Lower leg skin (tissue), 4 donors: Measurements from ENCODE around the gene CPNE6. TPM values are rescaled to one million over a fixed set of nuclear protein-coding genes. Genes with fewer than 3 reads are reported as not detected.

Experiments used
- DNase-seq, 2 donors: peaks; one replicate each; pipeline ENCODE4 v3.0.0-alpha.2; 2019; ENCODE audit warnings: low spot score in 2 of 2
- H3K4me3 ChIP-seq: fragments of 200-600 bp; sonication (generic); 2 replicates; pipeline ENCODE4 v1.5.1; 2017; ENCODE audit warnings: mild to moderate bottlenecking, low read depth; ENCODE audit not compliant: poor library complexity, severe bottlenecking
- POLR2A ChIP-seq, 2 donors: fragments of 450-650 bp; IDR thresholded peaks; one replicate each; pipeline ENCODE4 v1.6.1; 2016 to 2017; ENCODE audit warnings: antibody characterized with exemption in 2 of 2, mild to moderate bottlenecking in 1 of 2, moderate library complexity in 1 of 2
- WGBS, 2 donors: methylation state at CpG; one replicate each; pipeline ENCODE4 v1.1.5; 2018; 5-methylcytosine and 5-hydroxymethylcytosine counted together
- intact Hi-C: fragments of 100-400 bp; cut with DNase I; formaldehyde crosslinking; loops from one replicate; pipeline ENCODE4 v1.15.0; 2023; ENCODE audit warnings: low total_unique reads
- total RNA-seq, 4 donors: library from RNA; depleted of rRNA; stranded (reverse); fragments of >200 nt; gene quantifications; one replicate each; pipeline ENCODE4 v1.1.0, GENCODE V29; 2016
- TF ChIP-seq, protein P1 (sequence below), 3 donors: fragments of 450-650 bp; IDR thresholded peaks; one replicate each; pipeline ENCODE4 v1.5.1; 2016; ENCODE audit warnings: antibody characterized with exemption in 3 of 3, mild to moderate bottlenecking in 3 of 3, moderate library complexity in 2 of 3

CPNE6 gene
- total RNA-seq, 4 donors from 2014 or later = 0.39 TPM; not detected in 3

DNA sequence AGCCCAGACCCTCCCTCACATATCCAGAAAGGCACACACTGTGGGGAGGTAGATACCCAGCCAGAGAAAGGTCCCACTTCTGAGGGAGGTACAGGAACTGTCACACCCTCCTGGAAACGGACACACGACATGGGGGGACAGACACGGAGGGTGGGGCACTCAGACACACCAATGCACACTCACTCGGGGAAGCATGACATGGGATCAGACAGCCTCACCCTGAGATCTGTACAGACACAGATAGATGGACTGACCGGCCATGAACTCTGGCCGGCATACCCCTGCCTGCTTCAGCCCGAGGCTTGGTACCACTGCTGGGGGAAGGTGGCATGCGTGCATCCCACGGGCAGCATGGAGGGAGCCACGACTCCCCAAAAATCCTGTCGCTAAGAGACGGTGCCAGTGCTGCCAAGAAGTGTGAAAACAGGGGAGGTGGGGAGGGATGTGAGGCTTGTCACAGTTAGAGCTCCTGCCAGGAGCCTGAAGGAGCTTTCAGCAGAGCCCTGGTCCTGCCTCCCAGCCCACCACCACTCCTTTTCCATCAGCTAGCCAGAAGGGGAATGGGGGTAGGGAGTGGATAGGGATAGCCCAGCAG, 571 bp downstream of the CPNE6 start:
- 48 to 66% methylated on average over 9 to 12 of the region's 12 CpGs for WGBS, 2 donors

DNA sequence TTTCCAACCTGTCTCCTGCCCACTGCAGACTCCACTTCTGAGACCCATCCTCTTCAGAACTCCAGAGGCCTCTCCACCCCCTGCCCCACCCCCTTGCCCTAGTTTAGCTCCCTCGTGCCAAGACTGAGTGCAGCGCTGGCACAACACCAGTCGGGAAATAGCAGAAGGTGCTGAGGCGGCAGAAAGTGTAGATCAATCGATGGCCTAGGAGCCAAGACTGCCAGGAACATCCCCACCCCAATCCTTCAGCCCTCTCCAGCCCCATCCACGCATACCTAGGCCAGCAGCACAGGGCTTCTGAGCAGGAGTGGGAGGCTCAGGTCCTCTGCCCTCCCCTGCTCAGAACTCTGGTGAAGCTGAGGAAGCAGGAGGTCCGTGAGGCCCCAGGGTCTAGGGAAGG, 1.1 kb downstream of the CPNE6 start:
- WGBS, 2 donors = 21 to 31% methylated on average over 7 of the region's 7 CpGs
- TF ChIP-seq, protein P1, sequence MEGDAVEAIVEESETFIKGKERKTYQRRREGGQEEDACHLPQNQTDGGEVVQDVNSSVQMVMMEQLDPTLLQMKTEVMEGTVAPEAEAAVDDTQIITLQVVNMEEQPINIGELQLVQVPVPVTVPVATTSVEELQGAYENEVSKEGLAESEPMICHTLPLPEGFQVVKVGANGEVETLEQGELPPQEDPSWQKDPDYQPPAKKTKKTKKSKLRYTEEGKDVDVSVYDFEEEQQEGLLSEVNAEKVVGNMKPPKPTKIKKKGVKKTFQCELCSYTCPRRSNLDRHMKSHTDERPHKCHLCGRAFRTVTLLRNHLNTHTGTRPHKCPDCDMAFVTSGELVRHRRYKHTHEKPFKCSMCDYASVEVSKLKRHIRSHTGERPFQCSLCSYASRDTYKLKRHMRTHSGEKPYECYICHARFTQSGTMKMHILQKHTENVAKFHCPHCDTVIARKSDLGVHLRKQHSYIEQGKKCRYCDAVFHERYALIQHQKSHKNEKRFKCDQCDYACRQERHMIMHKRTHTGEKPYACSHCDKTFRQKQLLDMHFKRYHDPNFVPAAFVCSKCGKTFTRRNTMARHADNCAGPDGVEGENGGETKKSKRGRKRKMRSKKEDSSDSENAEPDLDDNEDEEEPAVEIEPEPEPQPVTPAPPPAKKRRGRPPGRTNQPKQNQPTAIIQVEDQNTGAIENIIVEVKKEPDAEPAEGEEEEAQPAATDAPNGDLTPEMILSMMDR (IDR thresholded peaks at IDR 0.05) = no peak
- TF ChIP-seq POLR2A (IDR thresholded peaks at IDR 0.05) = no peak
- intact Hi-C loops = no loop called here
- H3K4me3 ChIP-seq = no peak overlapping the region
- no peak for DNase-seq

More for the DNA sequence above, 571 bp downstream of the CPNE6 start:
- H3K4me3 ChIP-seq = no peak overlapping the region
- intact Hi-C loops = no loop called here
- no peak for TF ChIP-seq POLR2A (IDR thresholded peaks at IDR 0.05)
- TF ChIP-seq, protein P1 (IDR thresholded peaks at IDR 0.05) = no peak
- no peak for DNase-seq

DNA sequence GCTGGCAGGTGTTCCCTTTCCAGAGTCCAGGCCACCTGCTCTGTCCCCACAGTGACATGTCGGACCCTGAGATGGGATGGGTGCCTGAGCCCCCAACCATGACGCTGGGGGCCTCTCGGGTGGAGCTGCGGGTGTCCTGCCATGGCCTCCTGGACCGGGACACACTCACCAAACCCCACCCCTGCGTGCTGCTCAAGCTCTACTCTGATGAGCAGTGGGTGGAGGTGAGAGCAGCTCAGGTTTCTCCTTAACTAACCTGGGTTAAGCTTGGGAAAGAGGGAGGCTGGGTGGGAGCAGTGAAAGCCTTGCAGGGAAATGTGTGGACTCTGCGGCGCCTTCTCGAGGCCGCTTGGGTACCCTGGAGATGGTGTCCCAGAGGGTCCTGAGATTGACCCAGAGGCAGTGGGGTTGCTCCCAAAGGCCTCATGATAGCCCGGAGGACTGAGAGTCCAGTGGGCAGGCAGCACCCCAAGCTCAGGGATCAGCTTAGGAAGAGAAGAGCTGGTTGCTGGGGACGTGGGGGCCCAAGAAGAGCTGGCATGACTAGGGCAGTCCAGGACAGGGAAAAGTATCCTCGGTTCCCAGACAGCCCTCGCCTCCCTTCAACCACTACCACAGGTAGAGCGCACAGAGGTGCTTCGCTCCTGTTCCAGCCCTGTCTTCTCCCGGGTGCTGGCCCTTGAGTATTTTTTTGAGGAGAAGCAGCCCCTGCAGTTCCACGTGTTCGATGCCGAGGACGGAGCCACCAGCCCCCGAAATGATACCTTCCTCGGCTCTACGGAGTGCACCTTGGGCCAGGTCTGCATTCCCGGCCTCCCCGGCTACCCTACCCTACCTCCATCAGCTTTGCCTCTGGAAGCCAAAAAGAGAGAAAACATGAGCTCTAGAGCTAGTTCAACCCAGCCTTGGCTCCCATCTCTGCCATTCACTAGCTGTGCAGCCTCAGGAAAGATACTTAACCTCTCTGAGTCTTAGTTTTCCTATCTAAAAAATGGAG, 1.8 kb downstream of the CPNE6 start:
- no peak overlapping the region for H3K4me3 ChIP-seq
- intact Hi-C loops = no loop called here
- TF ChIP-seq POLR2A (IDR thresholded peaks at IDR 0.05) = no peak
- TF ChIP-seq, protein P1 (IDR thresholded peaks at IDR 0.05) = no peak
- 82% methylated on average over 26 of the region's 26 CpGs for WGBS, 2 donors
- no peak for DNase-seq

DNA sequence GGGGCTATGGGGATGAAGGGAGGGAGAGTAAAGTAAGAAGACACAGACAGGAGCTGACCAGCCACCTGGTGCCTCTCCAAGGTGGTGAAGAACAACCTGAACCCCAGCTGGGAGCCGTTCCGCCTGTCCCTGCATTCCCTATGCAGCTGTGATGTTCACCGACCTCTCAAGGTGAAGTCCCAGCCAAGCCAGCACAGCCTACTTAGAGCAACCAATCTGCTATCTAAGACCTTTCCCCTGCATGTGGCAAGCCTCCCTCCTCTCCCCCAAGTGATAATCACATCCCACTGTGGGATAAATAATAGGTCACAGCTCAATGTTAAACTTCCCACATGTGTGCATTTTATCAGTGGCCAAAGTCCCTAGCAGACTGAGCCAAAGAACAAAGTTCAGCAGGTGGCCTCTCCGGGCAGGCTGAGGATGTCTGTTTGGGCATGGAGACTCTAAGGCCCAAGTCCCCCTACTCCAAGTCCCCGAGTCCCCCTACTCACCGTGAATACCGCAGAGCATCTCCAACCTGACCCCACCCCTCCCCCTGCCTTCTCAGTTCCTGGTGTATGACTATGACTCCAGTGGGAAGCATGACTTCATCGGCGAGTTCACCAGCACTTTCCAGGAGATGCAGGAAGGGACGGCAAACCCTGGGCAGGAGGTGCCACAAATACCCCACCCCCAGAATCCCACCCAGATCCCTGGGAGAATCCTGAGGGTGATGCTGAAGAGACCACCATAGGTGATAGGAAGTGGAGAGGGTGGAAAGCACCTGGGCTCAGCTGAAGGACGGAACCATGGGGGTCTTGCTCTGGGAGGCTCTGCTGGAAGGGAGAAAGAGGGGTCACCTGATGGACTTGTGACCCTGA, 3.5 kb downstream of the CPNE6 start:
- no peak for TF ChIP-seq POLR2A (IDR thresholded peaks at IDR 0.05)
- 72 to 84% methylated on average over 11 of the region's 11 CpGs for WGBS, 2 donors
- DNase-seq = no peak
- intact Hi-C loops = no loop called here
- H3K4me3 ChIP-seq = no peak overlapping the region

DNA sequence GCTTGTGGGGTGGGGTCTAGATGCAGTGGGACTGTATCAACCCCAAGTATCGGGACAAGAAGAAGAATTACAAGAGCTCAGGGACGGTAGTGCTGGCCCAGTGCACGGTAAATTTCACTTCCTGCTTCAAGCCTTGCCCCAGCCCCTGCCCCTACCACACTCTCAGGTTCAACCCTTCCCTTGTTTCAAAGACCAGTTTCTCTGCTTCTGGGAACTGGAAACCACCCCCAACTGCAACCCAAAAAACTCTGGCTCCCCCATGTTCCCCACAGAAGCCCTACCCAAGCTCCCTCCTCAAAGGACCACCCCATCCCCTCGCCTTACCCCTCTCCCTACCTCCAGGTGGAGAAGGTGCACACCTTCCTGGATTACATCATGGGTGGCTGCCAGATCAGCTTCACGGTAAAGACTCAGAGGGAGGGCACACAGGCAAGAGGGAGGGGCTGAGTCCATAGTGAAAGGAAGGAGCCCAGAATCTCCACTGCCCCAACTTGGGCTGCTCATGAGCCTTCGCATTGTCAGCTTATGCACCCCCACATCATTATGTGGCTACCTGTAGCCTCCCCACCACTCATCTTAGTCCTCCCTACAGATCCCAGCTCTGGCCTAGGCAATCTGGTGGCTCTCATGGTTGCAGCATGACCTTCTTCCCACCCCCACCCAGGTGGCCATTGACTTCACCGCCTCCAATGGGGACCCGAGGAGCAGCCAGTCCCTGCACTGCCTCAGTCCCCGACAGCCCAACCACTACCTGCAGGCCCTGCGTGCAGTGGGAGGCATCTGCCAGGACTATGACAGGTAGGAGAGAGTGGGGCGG, 4.3 kb downstream of the CPNE6 start:
- intact Hi-C loops = no loop called here
- no peak for TF ChIP-seq POLR2A (IDR thresholded peaks at IDR 0.05)
- TF ChIP-seq, protein P1 (IDR thresholded peaks at IDR 0.05) = no peak
- H3K4me3 ChIP-seq = no peak overlapping the region
- DNase-seq = no peak
- WGBS, 2 donors = 77% methylated on average over 10 to 11 of the region's 11 CpGs
